Stimulated activated effector memory CD8-positive, alpha-beta T cell treated with anti-CD3 and anti-CD28 coated beads, Interleukin-12 subunit alpha, Interleukin-12 subunit beta, amount 100 ng/mL, for 72 hours (primary cell): Measurements from ENCODE around the gene SNX33.
A peak's percentile ranks its signal among the peaks of the same experiment; 100 is the strongest.
"Not testable (repeated sequence)": the region's sequence is repeated elsewhere in the genome, so short reads cannot be mapped to it uniquely, and the experiment has no call there.

ENCODE experiments used
- ATAC-seq: fragments of 150-1000 bp; cut with Tn5 transposase; 2 replicates; pipeline ENCODE4 v1.10.0; 2021
- DNase-seq, 2 donors: peaks; one replicate each; pipeline ENCODE4 v3.0.0; 2021 to 2022; ENCODE audit warnings: low spot score in 2 of 2
- H3K27ac Mint-ChIP-seq: one replicate; pipeline ENCODE4 v1.8.0; 2022; ENCODE audit warnings: mild to moderate bottlenecking, mixed read lengths
- H3K36me3 Mint-ChIP-seq: one replicate; pipeline ENCODE4 v1.8.0; 2022; ENCODE audit warnings: mild to moderate bottlenecking, mixed read lengths
- H3K4me1 Mint-ChIP-seq: one replicate; pipeline ENCODE4 v1.8.0; 2022; ENCODE audit warnings: mixed read lengths
- H3K4me3 Mint-ChIP-seq: one replicate; pipeline ENCODE4 v1.8.0; 2022; ENCODE audit warnings: mild to moderate bottlenecking, mixed read lengths
- H3K9me3 Mint-ChIP-seq: one replicate; pipeline ENCODE4 v1.8.0; 2022; ENCODE audit warnings: mixed read lengths

The SNX33 gene

GRCh38 chr15:75647370-75648155 is at the start of gene SNX33:
Gene SNX33, plus strand, starts transcription at chr15:75647912. Its CDS starts 1,191 bp downstream, at chr15:75649103.
- peak; percentile 53 to 82 for DNase-seq
- no peaks in the 10 kb centered on the region for H3K36me3 Mint-ChIP-seq
- ATAC-seq = peak; percentile 68
- H3K4me1 Mint-ChIP-seq = peaks cover 40% of the 10 kb centered on the region
- no peaks in the 10 kb centered on the region for H3K9me3 Mint-ChIP-seq
- H3K4me3 Mint-ChIP-seq = peak within 1 kb of the TSS; percentile 78
- peak within 1 kb of the TSS; percentile 60 for H3K27ac Mint-ChIP-seq

- Mint-ChIP-seq H3K4me1 (peaks cover 28% of the 10 kb centered on the region), H3K4me3 (peak overlapping the region; percentile 69), H3K27ac (peak overlapping the region; percentile 94), H3K36me3 (peaks cover 62% of the 10 kb centered on the region), H3K9me3 (no peaks in the 10 kb centered on the region)
- DNase-seq (no peak), ATAC-seq (no peak)
These were observed 49.4 kb upstream of the SNX33 start for GRCh38 chr15:75598361-75598760.

- Mint-ChIP-seq H3K27ac (peak overlapping the region; percentile 94), H3K9me3 (no peaks in the 10 kb centered on the region), H3K36me3 (peaks cover 68% of the 10 kb centered on the region), H3K4me3 (no peak overlapping the region), H3K4me1 (peaks cover 28% of the 10 kb centered on the region)
- no peak for DNase-seq
- ATAC-seq = no peak
These were observed 48.3 kb upstream of the SNX33 start for GRCh38 chr15:75599401-75599800.

GRCh38 chr15:75606026-75606425 is 41.7 kb upstream of the SNX33 start:
- ATAC-seq (no peak), DNase-seq (no peak)
- Mint-ChIP-seq H3K27ac (peak overlapping the region; percentile 93), H3K4me1 (peaks cover 45% of the 10 kb centered on the region), H3K36me3 (peaks cover 78% of the 10 kb centered on the region), H3K4me3 (peak overlapping the region; percentile 56), H3K9me3 (no peaks in the 10 kb centered on the region)

GRCh38 chr15:75606711-75607699 is 40.7 kb upstream of the SNX33 start:
- Mint-ChIP-seq H3K9me3 (no peaks in the 10 kb centered on the region), H3K4me3 (peak overlapping the region; percentile 56), H3K27ac (peak overlapping the region; percentile 93), H3K4me1 (peaks cover 45% of the 10 kb centered on the region), H3K36me3 (peaks cover 85% of the 10 kb centered on the region)
- DNase-seq (no peak), ATAC-seq (peak; percentile 89)

- Mint-ChIP-seq H3K36me3 (peaks cover 98% of the 10 kb centered on the region), H3K27ac (no peak overlapping the region), H3K4me1 (peaks cover 28% of the 10 kb centered on the region), H3K9me3 (no peaks in the 10 kb centered on the region), H3K4me3 (no peak overlapping the region)
- ATAC-seq = no peak
- DNase-seq = no peak
These were observed 30.9 kb upstream of the SNX33 start for GRCh38 chr15:75616766-75617165.

GRCh38 chr15:75620058-75620820 is 27.5 kb upstream of the SNX33 start:
- Mint-ChIP-seq H3K27ac (peak overlapping the region; percentile 79), H3K4me3 (peak overlapping the region; percentile 9), H3K9me3 (no peaks in the 10 kb centered on the region), H3K4me1 (peaks cover 29% of the 10 kb centered on the region), H3K36me3 (peaks cover 67% of the 10 kb centered on the region)
- no peak for DNase-seq
- no peak for ATAC-seq

GRCh38 chr15:75620841-75621391 is 26.8 kb upstream of the SNX33 start:
- no peak for ATAC-seq
- Mint-ChIP-seq H3K36me3 (peaks cover 67% of the 10 kb centered on the region), H3K4me3 (peak overlapping the region; percentile 9), H3K4me1 (peaks cover 24% of the 10 kb centered on the region), H3K9me3 (no peaks in the 10 kb centered on the region), H3K27ac (peak overlapping the region; percentile 79)
- DNase-seq = no peak

GRCh38 chr15:75622505-75622904 is 25.2 kb upstream of the SNX33 start:
- H3K4me3 Mint-ChIP-seq = no peak overlapping the region
- peaks cover 29% of the 10 kb centered on the region for H3K4me1 Mint-ChIP-seq
- no peak for ATAC-seq

GRCh38 chr15:75625542-75626347 is 22.0 kb upstream of the SNX33 start, which contains the start of gene SNUPN:
Gene SNUPN, minus strand, starts transcription at chr15:75625725. Its CDS starts 4,674 bp downstream, at chr15:75621051.
- DNase-seq (peak; percentile 73 to 92), ATAC-seq (peak; percentile 95)
- peak within 1 kb of the TSS; percentile 95 for H3K27ac Mint-ChIP-seq
- no peaks in the 10 kb centered on the region for H3K9me3 Mint-ChIP-seq
- H3K36me3 Mint-ChIP-seq = peaks cover 26% of the 10 kb centered on the region
- peaks cover 23% of the 10 kb centered on the region for H3K4me1 Mint-ChIP-seq
- H3K4me3 Mint-ChIP-seq = peak within 1 kb of the TSS; percentile 82

More at GRCh38 chr15:75622505-75622904, 25.2 kb upstream of the SNX33 start:
- no peak for DNase-seq
- Mint-ChIP-seq H3K36me3 (peaks cover 59% of the 10 kb centered on the region), H3K9me3 (no peaks in the 10 kb centered on the region), H3K27ac (no peak overlapping the region)

GRCh38 chr15:75631935-75632334 is 15.8 kb upstream of the SNX33 start:
- Mint-ChIP-seq H3K4me1 (peaks cover 9% of the 10 kb centered on the region), H3K9me3 (no peaks in the 10 kb centered on the region), H3K36me3 (peaks cover 8% of the 10 kb centered on the region), H3K27ac (no peak overlapping the region), H3K4me3 (no peak overlapping the region)
- ATAC-seq = no peak
- DNase-seq = no peak

- not testable (repeated sequence) for DNase-seq, H3K27ac Mint-ChIP-seq
These were observed 13.8 kb upstream of the SNX33 start for GRCh38 chr15:75633922-75634321.

GRCh38 chr15:75636026-75636425 is 11.7 kb upstream of the SNX33 start:
- Mint-ChIP-seq H3K27ac (peak overlapping the region; percentile 74), H3K9me3 (no peaks in the 10 kb centered on the region), H3K4me3 (no peak overlapping the region), H3K36me3 (peaks cover 27% of the 10 kb centered on the region), H3K4me1 (peaks cover 34% of the 10 kb centered on the region)
- DNase-seq = no peak
- ATAC-seq = no peak

More at GRCh38 chr15:75633922-75634321, 13.8 kb upstream of the SNX33 start:
- H3K4me3 Mint-ChIP-seq, H3K9me3 Mint-ChIP-seq, ATAC-seq: not testable (repeated sequence)
- Mint-ChIP-seq H3K4me1 (peaks cover 29% of the 10 kb centered on the region), H3K36me3 (peaks cover 17% of the 10 kb centered on the region)
